Caco-2 (cell line): ENCODE results near the gene NIP7. TPM values are rescaled to one million over a fixed set of nuclear protein-coding genes. Genes with fewer than 3 reads are reported as not detected.

Source experiments
- BruUV-seq: library from RNA; stranded (reverse); fragments of 400-500 nt; replicated peaks from 2 replicates; lab custom pipeline; 2021; lab: Mats Ljungman, UMichigan
- CTCF ChIA-PET: fragments of 300-600 bp; sonication (Branson Sonifier 250); formaldehyde crosslinking; loops from one replicate; lab custom pipeline; 2022; ENCODE audit warnings: antibody characterized with exemption; lab: Charles Lee
- POLR2A ChIA-PET: fragments of 300-600 bp; sonication (Branson Sonifier 250); formaldehyde crosslinking; loops from one replicate; lab custom pipeline; 2022; ENCODE audit warnings: antibody characterized with exemption; lab: Charles Lee
- DNase-seq, 2 experiments: peaks; one replicate each; pipeline versions ENCODE4 v3.0.0 to v3.0.0-alpha.2; 2020 to 2022
- H3K27me3 ChIP-seq: replicated peaks from 2 replicates; pipeline ENCODE4 v1.6.0; 2011; ENCODE audit warnings: low read length; ENCODE audit not compliant: control insufficient read depth, insufficient read depth
- H3K36me3 ChIP-seq: 2 replicates; pipeline ENCODE4 v1.5.1; 2011; ENCODE audit warnings: low read length; ENCODE audit not compliant: control insufficient read depth, insufficient read depth
- H3K4me1 ChIP-seq: fragments of 250-450 bp; sonication (Bioruptor Pico); 2 replicates; pipeline ENCODE4 v1.5.1; 2020; ENCODE audit warnings: mild to moderate bottlenecking
- H3K4me3 ChIP-seq: 2 replicates; pipeline ENCODE4 v1.5.1; 2011; ENCODE audit warnings: low read depth, mild to moderate bottlenecking, control low read depth, low read length
- H3K9me3 ChIP-seq: fragments of 250-450 bp; sonication (Bioruptor Pico); 2 replicates; pipeline ENCODE4 v1.5.1; 2020; ENCODE audit warnings: mild to moderate bottlenecking, moderate library complexity
- H3K27ac Mint-ChIP-seq: one replicate; pipeline ENCODE4 v1.8.0; 2022; ENCODE audit warnings: mixed read lengths; ENCODE audit not compliant: unreplicated experiment
- H3K27me3 Mint-ChIP-seq: one replicate; pipeline ENCODE4 v1.8.0; 2022; ENCODE audit warnings: mixed read lengths; ENCODE audit not compliant: insufficient read depth, unreplicated experiment
- H3K36me3 Mint-ChIP-seq: one replicate; pipeline ENCODE4 v1.8.0; 2022; ENCODE audit warnings: mild to moderate bottlenecking, mixed read lengths; ENCODE audit not compliant: insufficient read depth, unreplicated experiment
- H3K4me1 Mint-ChIP-seq: one replicate; pipeline ENCODE4 v1.8.0; 2022; ENCODE audit warnings: low read depth, mixed read lengths; ENCODE audit not compliant: unreplicated experiment
- H3K4me3 Mint-ChIP-seq: one replicate; pipeline ENCODE4 v1.8.0; 2022; ENCODE audit warnings: mild to moderate bottlenecking, moderate library complexity, mixed read lengths; ENCODE audit not compliant: unreplicated experiment
- H3K9me3 Mint-ChIP-seq: one replicate; pipeline ENCODE4 v1.8.0; 2022; ENCODE audit warnings: mixed read lengths; ENCODE audit not compliant: unreplicated experiment
- intact Hi-C: fragments of 100-400 bp; cut with micrococcal nuclease; formaldehyde crosslinking; loops from one replicate; pipeline ENCODE4 v1.10.0; 2022; ENCODE audit not compliant: unreplicated experiment
- total RNA-seq: library from RNA; stranded (reverse); gene quantifications from 2 replicates; pipeline ENCODE4 v1.2.3, GENCODE V29; 2022
- TF ChIP-seq, protein P1 (sequence below), 2 experiments: fragments of 200-600 bp in 1 of 2; IDR thresholded peaks; 1 replicate in 1 of 2; 2 replicates in 1 of 2; pipeline versions ENCODE4 v1.5.1 to v1.8.0; 2011 to 2022; ENCODE audit warnings: antibody characterized with exemption in 1 of 2, control low read depth in 1 of 2, inconsistent platforms in 1 of 2, low read depth in 1 of 2, low read length in 1 of 2, mild to moderate bottlenecking in 1 of 2, moderate library complexity in 1 of 2; ENCODE audit not compliant: insufficient read depth in 1 of 2, severe bottlenecking in 1 of 2, unreplicated experiment in 1 of 2

NIP7 gene
- total RNA-seq, 1 experiment from 2014 or later, result 65.6 TPM

GRCh38 chr16:69319381-69319780 lies 20.2 kb upstream of the NIP7 start:
- no peak overlapping the region for H3K27ac Mint-ChIP-seq
- no peaks in the 10 kb centered on the region for H3K9me3 Mint-ChIP-seq

GRCh38 chr16:69319826-69320739 lies 19.5 kb upstream of the NIP7 start:
- DNase-seq, result peak in 1 of 2 experiments; percentile 31
- Histone ChIP-seq H3K9me3 (no peaks in the 10 kb centered on the region), H3K36me3 (peaks cover 20% of the 10 kb centered on the region), H3K4me1 (no peaks in the 10 kb centered on the region), H3K27me3 (no peaks in the 10 kb centered on the region), H3K4me3 (no peak overlapping the region)
- H3K4me3 Mint-ChIP-seq, result no peak overlapping the region
- no peaks in the 10 kb centered on the region for H3K9me3 Mint-ChIP-seq
- peaks cover 95% of the 10 kb centered on the region for H3K36me3 Mint-ChIP-seq
- CTCF ChIA-PET, result no interaction called here
- intact Hi-C loops, result no loop called here
- H3K27ac Mint-ChIP-seq, result no peak overlapping the region
- POLR2A ChIA-PET, result no interaction called here
- TF ChIP-seq, protein P1, sequence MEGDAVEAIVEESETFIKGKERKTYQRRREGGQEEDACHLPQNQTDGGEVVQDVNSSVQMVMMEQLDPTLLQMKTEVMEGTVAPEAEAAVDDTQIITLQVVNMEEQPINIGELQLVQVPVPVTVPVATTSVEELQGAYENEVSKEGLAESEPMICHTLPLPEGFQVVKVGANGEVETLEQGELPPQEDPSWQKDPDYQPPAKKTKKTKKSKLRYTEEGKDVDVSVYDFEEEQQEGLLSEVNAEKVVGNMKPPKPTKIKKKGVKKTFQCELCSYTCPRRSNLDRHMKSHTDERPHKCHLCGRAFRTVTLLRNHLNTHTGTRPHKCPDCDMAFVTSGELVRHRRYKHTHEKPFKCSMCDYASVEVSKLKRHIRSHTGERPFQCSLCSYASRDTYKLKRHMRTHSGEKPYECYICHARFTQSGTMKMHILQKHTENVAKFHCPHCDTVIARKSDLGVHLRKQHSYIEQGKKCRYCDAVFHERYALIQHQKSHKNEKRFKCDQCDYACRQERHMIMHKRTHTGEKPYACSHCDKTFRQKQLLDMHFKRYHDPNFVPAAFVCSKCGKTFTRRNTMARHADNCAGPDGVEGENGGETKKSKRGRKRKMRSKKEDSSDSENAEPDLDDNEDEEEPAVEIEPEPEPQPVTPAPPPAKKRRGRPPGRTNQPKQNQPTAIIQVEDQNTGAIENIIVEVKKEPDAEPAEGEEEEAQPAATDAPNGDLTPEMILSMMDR (IDR thresholded peaks at IDR 0.05; ENCODE audit: insufficient read depth in 1 of 2, low read depth in 1 of 2, low read length in 1 of 2, severe bottlenecking in 1 of 2, unreplicated experiment in 1 of 2), result no peak
- no peaks in the 10 kb centered on the region for H3K27me3 Mint-ChIP-seq
- peaks cover 6% of the 10 kb centered on the region for H3K4me1 Mint-ChIP-seq
- BruUV-seq, result no TSS peak

More at GRCh38 chr16:69319381-69319780, 20.2 kb upstream of the NIP7 start:
- peaks cover 18% of the 10 kb centered on the region for H3K36me3 ChIP-seq
- peaks cover 93% of the 10 kb centered on the region for H3K36me3 Mint-ChIP-seq
- peak in 1 of 2 experiments; percentile 35 for DNase-seq
- TF ChIP-seq, protein P1 (IDR thresholded peaks at IDR 0.05; ENCODE audit: insufficient read depth in 1 of 2, low read depth in 1 of 2, low read length in 1 of 2, severe bottlenecking in 1 of 2, unreplicated experiment in 1 of 2), result no peak
- no peak overlapping the region for H3K4me3 Mint-ChIP-seq
- H3K4me1 ChIP-seq, result no peaks in the 10 kb centered on the region
- H3K4me1 Mint-ChIP-seq, result no peaks in the 10 kb centered on the region
- no peaks in the 10 kb centered on the region for H3K27me3 Mint-ChIP-seq
- ChIA-PET POLR2A (no interaction called here), CTCF (no interaction called here)
- H3K4me3 ChIP-seq, result no peak overlapping the region
- H3K27me3 ChIP-seq, result no peaks in the 10 kb centered on the region
- BruUV-seq, result no TSS peak
- no peaks in the 10 kb centered on the region for H3K9me3 ChIP-seq
- intact Hi-C loops, result no loop called here

DNA sequence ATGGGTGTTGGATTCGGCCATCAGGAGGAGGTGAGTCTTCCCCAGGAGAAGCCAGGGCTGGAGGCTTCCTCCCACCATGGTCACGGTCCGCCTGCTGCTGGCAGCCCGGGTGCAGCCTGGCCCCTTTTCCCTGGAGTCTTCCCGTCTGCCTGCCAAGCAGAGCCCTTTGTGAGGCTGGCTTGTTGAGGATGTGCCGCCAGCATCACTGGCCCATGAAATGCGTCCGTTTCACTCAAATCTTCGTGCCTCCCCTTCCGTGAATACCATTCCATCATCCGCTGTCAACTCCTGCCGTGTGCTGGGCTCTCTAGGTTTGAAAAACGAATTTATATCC lies 18.9 kb upstream of the NIP7 start:
- Mint-ChIP-seq H3K4me3 (no peak overlapping the region), H3K9me3 (no peaks in the 10 kb centered on the region), H3K4me1 (peaks cover 8% of the 10 kb centered on the region), H3K27ac (no peak overlapping the region), H3K27me3 (no peaks in the 10 kb centered on the region), H3K36me3 (peaks cover 95% of the 10 kb centered on the region)
- Histone ChIP-seq H3K4me1 (peaks cover under 1% of the 10 kb centered on the region), H3K4me3 (no peak overlapping the region), H3K9me3 (no peaks in the 10 kb centered on the region), H3K36me3 (peaks cover 20% of the 10 kb centered on the region), H3K27me3 (no peaks in the 10 kb centered on the region)
- no peak for DNase-seq
- intact Hi-C loops, result no loop called here
- BruUV-seq, result no TSS peak
- ChIA-PET CTCF (no interaction called here), POLR2A (no interaction called here)
- TF ChIP-seq, protein P1 (IDR thresholded peaks at IDR 0.05; ENCODE audit: insufficient read depth in 1 of 2, low read depth in 1 of 2, low read length in 1 of 2, severe bottlenecking in 1 of 2, unreplicated experiment in 1 of 2), result no peak
